ENCODE data around the gene BOLL.
"Not testable (repeated sequence)": the region's sequence is repeated elsewhere in the genome, so short reads cannot be mapped to it uniquely, and the experiment has no call there.

Gene BOLL

GRCh38 chr2:197795277-197795676, 10.2 kb upstream of the BOLL start:
- DNase-seq = no peak

GRCh38 chr2:197793456-197793855, 8.3 kb upstream of the BOLL start:
- no peak for DNase-seq

- DNase-seq = no peak
These were observed 1.1 kb upstream of the BOLL start for GRCh38 chr2:197786010-197786877.

GRCh38 chr2:197782126-197782525, 3.0 kb downstream of the BOLL start:
- DNase-seq = no peak

GRCh38 chr2:197779261-197779660, 5.9 kb downstream of the BOLL start:
- no peak for DNase-seq

GRCh38 chr2:197777823-197778407, 7.2 kb downstream of the BOLL start:
- DNase-seq = peak; percentile 23

GRCh38 chr2:197760293-197760657, 24.8 kb downstream of the BOLL start:
- no peak for DNase-seq

GRCh38 chr2:197759625-197760292, 25.4 kb downstream of the BOLL start:
- DNase-seq = no peak

- DNase-seq = no peak
These were observed 26.1 kb downstream of the BOLL start for GRCh38 chr2:197759013-197759412.

GRCh38 chr2:197740200-197740599, 44.9 kb downstream of the BOLL start:
- no peak for DNase-seq

- DNase-seq = not testable (repeated sequence)
These were observed 56.3 kb downstream of the BOLL start for GRCh38 chr2:197728555-197729544.

GRCh38 chr2:197727011-197727410, 58.1 kb downstream of the BOLL start:
- DNase-seq = no peak

GRCh38 chr2:197717863-197718262, 67.3 kb downstream of the BOLL start:
- DNase-seq = no peak

GRCh38 chr2:197713271-197713670, 71.8 kb downstream of the BOLL start:
- DNase-seq = no peak

GRCh38 chr2:197711578-197711977, 73.5 kb downstream of the BOLL start:
- DNase-seq = peak; percentile 39

GRCh38 chr2:197710424-197711042, 74.6 kb downstream of the BOLL start:
- no peak for DNase-seq

- not testable (repeated sequence) for DNase-seq
These were observed 76.0 kb downstream of the BOLL start for GRCh38 chr2:197709140-197709539.

- peak; percentile 88 for DNase-seq
These were observed 76.8 kb downstream of the BOLL start for GRCh38 chr2:197708331-197708730.

GRCh38 chr2:197707316-197708213, 77.6 kb downstream of the BOLL start:
- DNase-seq = peak; percentile 62

- DNase-seq = no peak
These were observed 78.3 kb downstream of the BOLL start for GRCh38 chr2:197706839-197707207.

Data from HCEC 1CT (cell line).